ENCODE results near the gene FCHSD2. TPM values are rescaled to one million over a fixed set of nuclear protein-coding genes. Genes with fewer than 3 reads are reported as not detected.
"Not testable (repeated sequence)": the region's sequence is repeated elsewhere in the genome, so short reads cannot be mapped to it uniquely, and the experiment has no call there.

The FCHSD2 gene
- total RNA-seq, 2 donors from 2014 or later, result 12.1 to 20.9 TPM

DNA sequence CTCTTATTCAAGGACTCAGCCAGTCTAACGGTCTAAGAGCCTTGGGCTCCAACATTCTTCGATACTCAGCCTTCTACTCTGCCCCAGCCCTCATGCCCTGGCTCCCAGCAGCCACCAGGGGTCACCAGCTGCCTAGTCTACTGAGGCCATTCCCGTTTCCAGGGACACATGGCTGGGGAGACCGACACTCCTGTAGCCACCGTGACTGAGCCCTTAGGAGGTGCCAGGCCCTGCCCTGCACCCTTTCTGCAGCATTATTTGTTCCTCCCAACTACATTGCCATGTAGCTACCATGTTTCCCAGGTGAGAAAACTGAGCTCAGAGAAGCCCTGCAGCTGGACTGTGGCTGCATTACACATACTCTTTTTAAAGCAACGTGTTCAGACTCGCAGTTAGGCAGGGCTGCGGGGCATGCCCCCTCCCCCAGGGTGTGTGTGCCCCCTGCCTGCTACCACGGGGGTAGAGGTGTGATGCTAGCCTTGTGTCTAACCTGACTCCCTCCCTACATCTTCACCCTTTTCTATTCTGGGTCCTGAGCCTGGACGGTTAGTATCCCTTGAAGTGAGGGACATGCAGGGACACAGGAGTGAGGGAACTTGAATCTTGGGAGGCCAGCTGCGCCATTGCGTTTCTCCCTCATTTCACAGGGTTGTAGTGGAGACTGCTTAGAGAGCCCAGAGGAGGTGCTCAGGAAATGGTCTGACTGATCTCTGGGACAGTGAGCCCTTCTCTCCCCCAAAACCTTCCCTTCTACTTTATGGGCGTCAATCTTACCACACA, 310.4 kb downstream of the FCHSD2 start:
- no peak overlapping the region for H3K4me3 ChIP-seq
- intact Hi-C loops (cut with DNase I), result loop anchor here (2.0 to 5.0 kb wide), 2 partner anchors 347 to 456 kb away; no protein-coding TSS in a partner anchor
- H3K27ac ChIP-seq, result no peak overlapping the region
- peaks cover 4% of the 10 kb centered on the region for H3K4me1 ChIP-seq
- TF ChIP-seq, protein P1, sequence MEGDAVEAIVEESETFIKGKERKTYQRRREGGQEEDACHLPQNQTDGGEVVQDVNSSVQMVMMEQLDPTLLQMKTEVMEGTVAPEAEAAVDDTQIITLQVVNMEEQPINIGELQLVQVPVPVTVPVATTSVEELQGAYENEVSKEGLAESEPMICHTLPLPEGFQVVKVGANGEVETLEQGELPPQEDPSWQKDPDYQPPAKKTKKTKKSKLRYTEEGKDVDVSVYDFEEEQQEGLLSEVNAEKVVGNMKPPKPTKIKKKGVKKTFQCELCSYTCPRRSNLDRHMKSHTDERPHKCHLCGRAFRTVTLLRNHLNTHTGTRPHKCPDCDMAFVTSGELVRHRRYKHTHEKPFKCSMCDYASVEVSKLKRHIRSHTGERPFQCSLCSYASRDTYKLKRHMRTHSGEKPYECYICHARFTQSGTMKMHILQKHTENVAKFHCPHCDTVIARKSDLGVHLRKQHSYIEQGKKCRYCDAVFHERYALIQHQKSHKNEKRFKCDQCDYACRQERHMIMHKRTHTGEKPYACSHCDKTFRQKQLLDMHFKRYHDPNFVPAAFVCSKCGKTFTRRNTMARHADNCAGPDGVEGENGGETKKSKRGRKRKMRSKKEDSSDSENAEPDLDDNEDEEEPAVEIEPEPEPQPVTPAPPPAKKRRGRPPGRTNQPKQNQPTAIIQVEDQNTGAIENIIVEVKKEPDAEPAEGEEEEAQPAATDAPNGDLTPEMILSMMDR (IDR thresholded peaks at IDR 0.05), result peak; percentile 92
- no peaks in the 10 kb centered on the region for H3K27me3 ChIP-seq
- no peaks in the 10 kb centered on the region for H3K9me3 ChIP-seq
- no peaks in the 10 kb centered on the region for H3K36me3 ChIP-seq
- H3K9ac ChIP-seq (ENCODE audit: low read depth in 2 of 2, low read length in 2 of 2), result no peak overlapping the region
- peak; percentile 85 for DNase-seq

DNA sequence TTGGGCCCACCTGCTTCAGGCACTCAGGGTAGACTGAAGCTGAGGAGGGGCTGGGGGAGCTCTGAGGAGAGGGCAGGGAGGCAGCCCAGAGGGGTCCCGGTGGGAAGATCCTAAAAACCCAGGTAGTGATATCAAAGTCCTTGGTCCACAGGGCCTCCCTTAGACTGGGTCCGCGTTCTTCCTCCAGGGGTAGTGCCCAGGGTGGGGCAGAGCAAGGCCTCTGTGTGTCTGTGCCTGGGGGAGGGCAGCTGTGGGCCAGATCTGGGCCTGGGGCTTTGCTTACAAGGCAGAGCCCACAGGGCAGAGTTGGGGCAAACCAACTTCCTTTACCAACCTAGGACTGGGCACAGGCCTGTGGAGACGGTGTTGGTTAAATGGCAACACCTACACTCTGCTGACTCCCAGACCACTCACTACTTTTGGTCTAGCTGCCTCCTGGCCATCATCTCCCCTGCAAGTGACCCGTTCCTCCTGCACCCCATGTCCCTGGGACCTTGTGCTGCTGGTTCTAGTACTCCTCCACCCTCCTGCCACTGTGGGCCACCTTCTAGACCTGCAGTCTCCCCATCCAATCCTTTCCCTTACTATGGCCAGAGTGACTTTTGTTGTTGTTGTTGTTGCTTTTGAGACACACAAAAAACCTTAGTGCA, 312.1 kb downstream of the FCHSD2 start:
- no peaks in the 10 kb centered on the region for H3K27me3 ChIP-seq
- no peak for DNase-seq
- TF ChIP-seq, protein P1 (IDR thresholded peaks at IDR 0.05), result no peak
- H3K4me3 ChIP-seq, result no peak overlapping the region
- H3K9me3 ChIP-seq, result no peaks in the 10 kb centered on the region
- no peak overlapping the region for H3K27ac ChIP-seq
- H3K4me1 ChIP-seq, result peaks cover 4% of the 10 kb centered on the region
- H3K9ac ChIP-seq (ENCODE audit: low read depth in 2 of 2, low read length in 2 of 2), result no peak overlapping the region
- intact Hi-C loops (cut with DNase I), result loop anchor here (2.0 to 5.0 kb wide), 2 partner anchors 349 to 457 kb away; no protein-coding TSS in a partner anchor
- H3K36me3 ChIP-seq, result no peaks in the 10 kb centered on the region

DNA sequence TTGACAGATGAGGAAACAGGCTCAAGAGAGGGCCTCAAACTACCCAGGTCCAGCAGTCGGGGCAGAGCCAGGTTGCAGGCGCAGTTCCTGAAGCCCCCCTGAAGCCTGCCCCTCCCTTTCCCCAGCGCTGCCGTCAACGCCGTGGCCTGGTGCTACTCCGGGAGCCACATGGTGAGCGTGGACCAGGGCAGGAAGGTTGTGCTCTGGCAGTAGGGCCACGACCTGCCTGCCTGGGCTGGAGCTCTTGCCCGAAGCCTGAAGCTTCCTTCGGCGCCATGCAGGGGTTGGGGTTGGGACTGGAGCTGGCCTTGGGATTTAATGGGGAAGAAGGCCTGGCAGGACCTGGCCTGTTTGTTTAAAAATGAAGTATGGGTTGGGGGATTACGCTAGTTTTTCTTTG, 312.9 kb downstream of the FCHSD2 start:
- DNase-seq, result no peak
- no peaks in the 10 kb centered on the region for H3K27me3 ChIP-seq
- no peaks in the 10 kb centered on the region for H3K36me3 ChIP-seq
- no peak overlapping the region for H3K4me3 ChIP-seq
- TF ChIP-seq, protein P1 (IDR thresholded peaks at IDR 0.05), result no peak
- H3K9ac ChIP-seq (ENCODE audit: low read depth in 2 of 2, low read length in 2 of 2), result no peak overlapping the region
- no peaks in the 10 kb centered on the region for H3K9me3 ChIP-seq
- H3K4me1 ChIP-seq, result peaks cover 4% of the 10 kb centered on the region
- intact Hi-C loops (cut with DNase I), result no loop called here
- no peak overlapping the region for H3K27ac ChIP-seq

DNA sequence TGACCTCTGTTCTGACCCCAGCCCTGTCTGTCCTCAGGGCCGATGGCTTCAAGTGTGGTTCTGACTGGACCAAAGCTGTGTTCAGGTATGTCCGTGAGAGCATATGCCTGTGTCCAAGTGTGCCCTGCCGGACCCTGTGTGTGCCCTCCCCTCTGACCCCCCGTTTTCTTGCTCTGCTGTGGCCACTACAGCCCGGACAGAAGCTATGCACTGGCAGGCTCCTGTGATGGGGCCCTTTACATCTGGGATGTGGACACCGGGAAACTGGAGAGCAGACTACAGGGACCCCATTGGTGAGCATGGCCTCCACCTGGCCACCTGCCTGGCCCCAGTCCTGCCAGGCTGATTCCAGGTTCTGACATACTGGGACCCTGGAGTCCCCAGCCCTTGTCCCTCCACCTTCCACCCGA, 313.4 kb downstream of the FCHSD2 start:
- Histone ChIP-seq H3K9me3 (no peaks in the 10 kb centered on the region), H3K4me1 (peaks cover 4% of the 10 kb centered on the region), H3K27me3 (no peaks in the 10 kb centered on the region), H3K9ac (ENCODE audit: low read depth in 2 of 2, low read length in 2 of 2) (no peak overlapping the region), H3K27ac (no peak overlapping the region), H3K4me3 (no peak overlapping the region), H3K36me3 (no peaks in the 10 kb centered on the region)
- intact Hi-C loops (cut with DNase I), result no loop called here
- DNase-seq, result no peak
- TF ChIP-seq, protein P1 (IDR thresholded peaks at IDR 0.05), result no peak

DNA sequence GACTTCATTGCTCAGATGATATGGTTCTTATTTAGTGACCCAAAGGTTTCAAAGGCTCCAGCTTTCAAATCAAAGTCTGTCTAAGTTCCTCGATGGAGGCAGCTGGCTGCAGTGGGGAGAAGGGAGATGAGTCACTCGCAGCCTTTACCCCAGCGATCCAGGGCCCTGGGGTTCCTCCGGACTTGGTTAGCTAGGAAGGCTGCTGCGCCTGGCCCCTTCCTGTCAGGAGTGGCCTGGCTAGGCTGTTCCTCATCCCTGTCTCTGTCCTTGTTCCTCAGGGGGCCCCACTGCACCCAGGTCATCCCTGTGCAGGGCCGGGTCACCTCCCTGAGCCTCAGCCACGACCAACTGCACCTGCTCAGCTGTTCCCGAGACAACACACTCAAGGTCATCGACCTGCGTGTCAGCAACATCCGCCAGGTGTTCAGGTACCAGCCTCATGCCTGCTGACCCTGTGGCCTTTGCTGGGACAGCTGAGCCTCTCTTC, 314.0 kb downstream of the FCHSD2 start:
- TF ChIP-seq, protein P1 (IDR thresholded peaks at IDR 0.05), result no peak
- peak overlapping the region in 1 of 2 donors; percentile 28 for H3K9ac ChIP-seq (ENCODE audit: low read depth in 2 of 2, low read length in 2 of 2)
- H3K4me3 ChIP-seq, result no peak overlapping the region
- H3K27me3 ChIP-seq, result no peaks in the 10 kb centered on the region
- intact Hi-C loops (cut with DNase I), result no loop called here
- H3K9me3 ChIP-seq, result no peaks in the 10 kb centered on the region
- peaks cover 4% of the 10 kb centered on the region for H3K4me1 ChIP-seq
- peak overlapping the region; percentile 58 for H3K27ac ChIP-seq
- H3K36me3 ChIP-seq, result no peaks in the 10 kb centered on the region
- no peak for DNase-seq

DNA sequence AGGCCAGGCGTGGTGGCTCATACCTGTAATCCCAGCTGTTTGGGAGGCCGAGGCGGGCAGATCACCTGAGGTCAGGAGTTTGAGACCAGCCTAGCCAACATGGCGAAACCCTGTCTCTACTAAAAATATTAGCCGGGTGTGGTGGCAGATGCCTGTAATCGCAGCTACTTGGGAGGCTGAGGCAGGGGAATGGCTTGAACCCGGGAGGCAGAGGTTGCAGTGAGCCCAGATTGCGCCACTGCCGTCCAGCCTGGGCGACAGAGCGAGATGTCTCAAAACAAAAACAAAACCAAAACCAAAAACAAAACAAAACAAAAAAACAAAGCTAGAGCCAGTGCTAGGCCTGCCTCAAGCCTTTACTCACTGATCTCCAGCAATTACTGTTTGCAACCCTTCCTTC, 314.5 kb downstream of the FCHSD2 start:
- H3K9me3 ChIP-seq; intact Hi-C loops (cut with DNase I); DNase-seq; H3K4me3 ChIP-seq; H3K36me3 ChIP-seq; H3K9ac ChIP-seq (ENCODE audit: low read depth in 2 of 2, low read length in 2 of 2); H3K4me1 ChIP-seq; H3K27me3 ChIP-seq: not testable (repeated sequence)
- peak overlapping the region; percentile 58 for H3K27ac ChIP-seq

Measured in colonic mucosa (tissue), 4 donors.